Activated CD8-positive, alpha-beta T cell treated with anti-CD3 and anti-CD28 coated beads, Interleukin-2, amount 10 ng/mL, durations not matched to agents 7 days and 5 days (primary cell): ENCODE data around the gene DGKQ. TPM values are rescaled to one million over a fixed set of nuclear protein-coding genes. Genes with fewer than 3 reads are reported as not detected.
"Not testable (repeated sequence)": the region's sequence is repeated elsewhere in the genome, so short reads cannot be mapped to it uniquely, and the experiment has no call there.

ENCODE experiments used
- ATAC-seq: fragments of 150-1000 bp; cut with Tn5 transposase; one replicate; pipeline ENCODE4 v1.10.0; 2021; ENCODE audit warnings: moderate library complexity
- CTCF ChIA-PET: fragments of 350-600 bp; sonication (Branson Sonifier 250); formaldehyde crosslinking; loops from one replicate; lab custom pipeline; 2021; ENCODE audit warnings: antibody characterized with exemption; lab: Charles Lee
- POLR2A ChIA-PET: fragments of 350-600 bp; sonication (Branson Sonifier 250); formaldehyde crosslinking; loops from one replicate; lab custom pipeline; 2021; ENCODE audit warnings: antibody characterized with exemption; lab: Charles Lee
- DNase-seq: peaks from one replicate; pipeline ENCODE4 v3.0.0-alpha.2; 2020
- H3K27ac Mint-ChIP-seq: one replicate; pipeline ENCODE4 v1.8.0; 2021; ENCODE audit warnings: mild to moderate bottlenecking, mixed read lengths
- H3K27me3 Mint-ChIP-seq: one replicate; pipeline ENCODE4 v1.8.0; 2021; ENCODE audit warnings: low read depth, mixed read lengths
- H3K36me3 Mint-ChIP-seq: one replicate; pipeline ENCODE4 v1.8.0; 2021; ENCODE audit warnings: low read depth, mixed read lengths
- H3K4me1 Mint-ChIP-seq: one replicate; pipeline ENCODE4 v1.8.0; 2021; ENCODE audit warnings: low read depth, mixed read lengths
- H3K4me3 Mint-ChIP-seq: one replicate; pipeline ENCODE4 v1.8.0; 2021; ENCODE audit warnings: mild to moderate bottlenecking, mixed read lengths
- H3K9me3 Mint-ChIP-seq: one replicate; pipeline ENCODE4 v1.8.0; 2022; ENCODE audit warnings: mixed read lengths; ENCODE audit not compliant: insufficient read depth
- total RNA-seq, 2 experiments: library from RNA; stranded (reverse); gene quantifications; one replicate each; pipeline ENCODE4 v1.2.3, GENCODE V29; 2021

Gene DGKQ
- total RNA-seq, 2 experiments from 2014 or later: 15.9 to 16.2 TPM

- no peaks in the 10 kb centered on the region for H3K36me3 Mint-ChIP-seq
- DNase-seq (no peak), ATAC-seq (no peak)
- no peak overlapping the region for H3K4me3 Mint-ChIP-seq
- H3K27me3 Mint-ChIP-seq: no peaks in the 10 kb centered on the region
- no peaks in the 10 kb centered on the region for H3K4me1 Mint-ChIP-seq
- CTCF ChIA-PET: no interaction called here
- no peaks in the 10 kb centered on the region for H3K9me3 Mint-ChIP-seq
- no peak overlapping the region for H3K27ac Mint-ChIP-seq
- POLR2A ChIA-PET: no interaction called here
Observed at GRCh38 chr4:945274-946102, 27.9 kb downstream of the DGKQ start.

- H3K4me3 Mint-ChIP-seq, ATAC-seq, POLR2A ChIA-PET, H3K27me3 Mint-ChIP-seq, H3K36me3 Mint-ChIP-seq, CTCF ChIA-PET, DNase-seq, H3K27ac Mint-ChIP-seq, H3K9me3 Mint-ChIP-seq: not testable (repeated sequence)
- H3K4me1 Mint-ChIP-seq: peaks cover 13% of the 10 kb centered on the region
Observed at GRCh38 chr4:939508-939907, 33.9 kb downstream of the DGKQ start.

GRCh38 chr4:932713-933070 lies 40.7 kb downstream of the DGKQ start:
- no peak for ATAC-seq
- Mint-ChIP-seq H3K9me3 (no peaks in the 10 kb centered on the region), H3K4me1 (peaks cover 49% of the 10 kb centered on the region), H3K27me3 (no peaks in the 10 kb centered on the region), H3K36me3 (peaks cover 9% of the 10 kb centered on the region), H3K27ac (peak overlapping the region; percentile 92), H3K4me3 (peak overlapping the region; percentile 85)
- POLR2A ChIA-PET: interaction anchor here (0.8 to 1.9 kb wide), 19 partner anchors 9 to 268 kb away, joined by 3 to 12 read pairs (median 4); partner anchors contain the start of genes ATP5ME, DGKQ, IDUA and MYL5
- no peak for DNase-seq
- CTCF ChIA-PET: interaction anchor here (0.8 to 3.7 kb wide), 3 partner anchors 38 to 190 kb away, joined by 3 to 20 read pairs (median 4); partner anchors contain the start of gene IDUA

GRCh38 chr4:931960-932712 lies 41.2 kb downstream of the DGKQ start, which contains the start of the genes GAK and TMEM175:
TSS of gene GAK (minus strand) at chr4:932316. CDS start at chr4:932187, 129 bp downstream.
TSS of gene TMEM175 (plus strand) at chr4:932460. CDS start at chr4:947740, 15,280 bp downstream.
- Mint-ChIP-seq H3K4me1 (peaks cover 49% of the 10 kb centered on the region), H3K36me3 (peaks cover 9% of the 10 kb centered on the region), H3K27me3 (no peaks in the 10 kb centered on the region), H3K4me3 (peak within 1 kb of the TSS; percentile 85), H3K9me3 (no peaks in the 10 kb centered on the region), H3K27ac (peak within 1 kb of the TSS; percentile 92)
- DNase-seq (peak; percentile 97), ATAC-seq (peak; percentile 93)
- POLR2A ChIA-PET: interaction anchor here (0.5 to 1.9 kb wide), 20 partner anchors 9 to 268 kb away, joined by 3 to 12 read pairs (median 4); partner anchors contain the start of genes ATP5ME, DGKQ, IDUA and MYL5
- CTCF ChIA-PET: interaction anchor here (0.8 to 3.7 kb wide), 3 partner anchors 38 to 189 kb away, joined by 3 to 20 read pairs (median 4); partner anchors contain the start of gene IDUA

GRCh38 chr4:931194-931959 lies 42.0 kb downstream of the DGKQ start:
- peak overlapping the region; percentile 92 for H3K27ac Mint-ChIP-seq
- ChIA-PET POLR2A (interaction anchor here (0.5 to 1.9 kb wide), 15 partner anchors 8 to 257 kb away, joined by 3 to 12 read pairs (median 4); partner anchors contain the start of genes ATP5ME, IDUA and MYL5), CTCF (interaction anchor here (1.2 to 3.7 kb wide), 3 partner anchors 56 to 189 kb away, joined by 3 to 20 read pairs (median 6); partner anchors contain the start of gene IDUA)
- ATAC-seq: peak; percentile 3
- H3K9me3 Mint-ChIP-seq: no peaks in the 10 kb centered on the region
- H3K4me1 Mint-ChIP-seq: peaks cover 50% of the 10 kb centered on the region
- peaks cover 9% of the 10 kb centered on the region for H3K36me3 Mint-ChIP-seq
- H3K27me3 Mint-ChIP-seq: no peaks in the 10 kb centered on the region
- peak; percentile 35 for DNase-seq
- peak overlapping the region; percentile 85 for H3K4me3 Mint-ChIP-seq

- peak overlapping the region; percentile 85 for H3K4me3 Mint-ChIP-seq
- no peaks in the 10 kb centered on the region for H3K27me3 Mint-ChIP-seq
- POLR2A ChIA-PET: interaction anchor here (0.9 to 1.8 kb wide), 5 partner anchors 9 to 149 kb away, joined by 4 to 5 read pairs (median 4); partner anchors contain the start of gene IDUA
- no peak for DNase-seq
- no peak for ATAC-seq
- no peaks in the 10 kb centered on the region for H3K9me3 Mint-ChIP-seq
- CTCF ChIA-PET: interaction anchor here (1.1 to 3.7 kb wide), 3 partner anchors 57 to 328 kb away, joined by 3 to 20 read pairs (median 6); partner anchors contain the start of gene IDUA
- H3K36me3 Mint-ChIP-seq: peaks cover 12% of the 10 kb centered on the region
- peak overlapping the region; percentile 92 for H3K27ac Mint-ChIP-seq
- H3K4me1 Mint-ChIP-seq: peaks cover 49% of the 10 kb centered on the region
Observed at GRCh38 chr4:930827-931193, 42.6 kb downstream of the DGKQ start.

- H3K36me3 Mint-ChIP-seq: peaks cover 16% of the 10 kb centered on the region
- DNase-seq: peak; percentile 49
- CTCF ChIA-PET: interaction anchor here (1.0 to 3.7 kb wide), 4 partner anchors 14 to 327 kb away, joined by 3 to 20 read pairs (median 4); partner anchors contain the start of gene IDUA
Observed at GRCh38 chr4:930028-930551, 43.3 kb downstream of the DGKQ start.

GRCh38 chr4:929096-929765 lies 44.1 kb downstream of the DGKQ start:
- POLR2A ChIA-PET: interaction anchor here (1.0 kb wide), 1 partner anchor 149 kb away, joined by 3 read pairs; no protein-coding TSS in a partner anchor
- H3K36me3 Mint-ChIP-seq: peaks cover 18% of the 10 kb centered on the region
- H3K4me3 Mint-ChIP-seq: no peak overlapping the region
- no peaks in the 10 kb centered on the region for H3K9me3 Mint-ChIP-seq
- CTCF ChIA-PET: interaction anchor here (1.0 to 2.2 kb wide), 2 partner anchors 13 to 187 kb away, joined by 3 to 6 read pairs; no protein-coding TSS in a partner anchor
- H3K27me3 Mint-ChIP-seq: no peaks in the 10 kb centered on the region
- peak overlapping the region; percentile 16 for H3K27ac Mint-ChIP-seq
- DNase-seq (no peak), ATAC-seq (no peak)
- peaks cover 57% of the 10 kb centered on the region for H3K4me1 Mint-ChIP-seq

More at GRCh38 chr4:930028-930551, 43.3 kb downstream of the DGKQ start:
- ATAC-seq: no peak
- Mint-ChIP-seq H3K4me3 (peak overlapping the region; percentile 85), H3K27ac (peak overlapping the region; percentile 92), H3K27me3 (no peaks in the 10 kb centered on the region), H3K4me1 (peaks cover 48% of the 10 kb centered on the region), H3K9me3 (no peaks in the 10 kb centered on the region)
- POLR2A ChIA-PET: interaction anchor here (0.6 to 1.8 kb wide), 7 partner anchors 22 to 256 kb away, joined by 3 to 5 read pairs (median 4); partner anchors contain the start of genes IDUA and MYL5

- ATAC-seq, POLR2A ChIA-PET, H3K4me3 Mint-ChIP-seq, H3K9me3 Mint-ChIP-seq, H3K27ac Mint-ChIP-seq, CTCF ChIA-PET, DNase-seq, H3K27me3 Mint-ChIP-seq: not testable (repeated sequence)
- Mint-ChIP-seq H3K36me3 (peaks cover 24% of the 10 kb centered on the region), H3K4me1 (peaks cover 61% of the 10 kb centered on the region)
Observed at GRCh38 chr4:927566-927965, 45.8 kb downstream of the DGKQ start.

GRCh38 chr4:926538-926937 lies 46.8 kb downstream of the DGKQ start:
- H3K27me3 Mint-ChIP-seq: no peaks in the 10 kb centered on the region
- no peak overlapping the region for H3K4me3 Mint-ChIP-seq
- H3K27ac Mint-ChIP-seq: no peak overlapping the region

More at GRCh38 chr4:926538-926937, 46.8 kb downstream of the DGKQ start:
- Mint-ChIP-seq H3K4me1 (peaks cover 66% of the 10 kb centered on the region), H3K9me3 (no peaks in the 10 kb centered on the region), H3K36me3 (peaks cover 32% of the 10 kb centered on the region)
- no peak for DNase-seq
- no peak for ATAC-seq
- ChIA-PET POLR2A (no interaction called here), CTCF (no interaction called here)
